HepG2 (cell line): Measurements from ENCODE around the gene PKMYT1. TPM values are rescaled to one million over a fixed set of nuclear protein-coding genes. Genes with fewer than 3 reads are reported as not detected.

ENCODE experiments used
- ATAC-seq: fragments of 200-7000 bp; cut with Tn5 transposase; 3 replicates; pipeline ENCODE4 v1.9.1; 2020; ENCODE audit warnings: mild to moderate bottlenecking, moderate library complexity
- BruUV-seq: library from RNA; stranded (reverse); fragments of 400-500 nt; replicated peaks from 2 replicates; lab custom pipeline; 2021; lab: Mats Ljungman, UMichigan
- CTCF ChIA-PET: fragments of 300-600 bp; formaldehyde crosslinking; extraction: SDS; loops from one replicate; lab custom pipeline; 2021; ENCODE audit warnings: low total read pairs, inconsistent platforms, low intra/inter-chr PET ratio; lab: Yijun Ruan, JAX
- POLR2A ChIA-PET: fragments of 350-600 bp; sonication (Branson Sonifier 250); formaldehyde crosslinking; loops from one replicate; lab custom pipeline; 2020; ENCODE audit warnings: antibody characterized with exemption, inconsistent platforms; lab: Yijun Ruan, JAX
- DNase-seq: peaks from one replicate; pipeline ENCODE4 v3.0.0-alpha.2; 2015; ENCODE audit warnings: low spot score
- FAIRE-seq: peaks from 3 replicates; lab custom pipeline; 2011; peaks lifted over from hg19 to GRCh38; lab: Jason Lieb, UNC
- H2AFZ ChIP-seq: one replicate; pipeline ENCODE4 v1.6.1; 2011; ENCODE audit warnings: low read length, inconsistent platforms
- H3K27ac ChIP-seq: fragments of 300-600 bp; 3 replicates; pipeline ENCODE4 v1.8.0; 2011; ENCODE audit warnings: mixed run types, mild to moderate bottlenecking, mixed read lengths, low read length, inconsistent platforms; ENCODE audit not compliant: insufficient read depth; ENCODE audit errors: extremely low read length
- H3K27me3 ChIP-seq, 2 experiments: fragments of 200-600 bp in 1 of 2; 2 replicates in 1 of 2; 3 replicates in 1 of 2; pipeline versions ENCODE4 v1.6.0 to v1.8.0; 2011; ENCODE audit warnings: low read length in 2 of 2, mild to moderate bottlenecking in 2 of 2, moderate library complexity in 2 of 2, inconsistent platforms in 1 of 2; ENCODE audit not compliant: insufficient read depth in 2 of 2, control insufficient read depth in 1 of 2
- H3K36me3 ChIP-seq, 2 experiments: fragments of 200-600 bp in 1 of 2; replicated peaks in 1 of 2; 2 replicates in 1 of 2; 3 replicates in 1 of 2; pipeline versions ENCODE4 v1.5.1 to v1.8.0; 2011; ENCODE audit warnings: low read length in 2 of 2, inconsistent platforms in 1 of 2; ENCODE audit not compliant: insufficient read depth in 2 of 2, control insufficient read depth in 1 of 2
- H3K4me1 ChIP-seq: 2 replicates; pipeline ENCODE4 v1.5.1; 2012; ENCODE audit warnings: low read length, inconsistent platforms; ENCODE audit not compliant: insufficient read depth
- H3K4me2 ChIP-seq: 2 replicates; pipeline ENCODE4 v1.6.0; 2011; ENCODE audit warnings: low read depth, low read length, inconsistent platforms
- H3K4me3 ChIP-seq, 3 experiments: fragments of 200-600 bp in 1 of 3; sonication (generic), shearing (Covaris generic) in 1 of 3; replicated peaks in 1 of 3; 2 replicates each; pipeline ENCODE4 v1.5.1; 2011 to 2016; ENCODE audit warnings: low read length in 3 of 3, inconsistent platforms in 2 of 3, low read depth in 2 of 3, mild to moderate bottlenecking in 2 of 3, control low read depth in 1 of 3, mixed read lengths in 1 of 3; ENCODE audit not compliant: insufficient read depth in 1 of 3
- H3K79me2 ChIP-seq: one replicate; pipeline ENCODE4 v1.6.1; 2011; ENCODE audit warnings: low read length, inconsistent platforms; ENCODE audit not compliant: insufficient read depth
- H3K9ac ChIP-seq: 2 replicates; pipeline ENCODE4 v1.6.0; 2011; ENCODE audit warnings: mild to moderate bottlenecking, low read depth, low read length, inconsistent platforms; ENCODE audit not compliant: insufficient read depth
- H3K9me3 ChIP-seq: 2 replicates; pipeline ENCODE4 v1.5.1; 2012; ENCODE audit warnings: mild to moderate bottlenecking, low read length
- H4K20me1 ChIP-seq: 2 replicates; pipeline ENCODE4 v1.6.0; 2011; ENCODE audit warnings: inconsistent platforms, mild to moderate bottlenecking, low read length, moderate library complexity; ENCODE audit not compliant: insufficient read depth
- AGO1 ChIP-seq: fragments of 200-400 bp; formaldehyde crosslinking; IDR thresholded peaks from 2 replicates; pipeline ENCODE4 v1.6.1; 2017; ENCODE audit warnings: mild to moderate bottlenecking, low read depth, low read length, moderate library complexity; ENCODE audit not compliant: poor library complexity, severe bottlenecking
- CBFB ChIP-seq: sonication (generic); formaldehyde crosslinking; IDR thresholded peaks from 2 replicates; pipeline ENCODE4 v1.4.0; 2020; ENCODE audit warnings: missing genetic modification reagents
- GTF3A ChIP-seq: sonication (generic); formaldehyde crosslinking; conservative IDR thresholded peaks from 2 replicates; pipeline ENCODE4 v1.4.0; 2020; ENCODE audit warnings: mild to moderate bottlenecking, missing genetic modification reagents
- NCOA5 ChIP-seq: sonication (generic); formaldehyde crosslinking; IDR thresholded peaks from 2 replicates; pipeline ENCODE4 v1.4.0; 2020; ENCODE audit warnings: missing genetic modification reagents
- NFKB2 ChIP-seq: sonication (generic); formaldehyde crosslinking; IDR thresholded peaks from 2 replicates; pipeline ENCODE4 v1.4.0; 2020; ENCODE audit warnings: missing genetic modification reagents, borderline replicate concordance
- PHF20 ChIP-seq: sonication (generic); formaldehyde crosslinking; IDR thresholded peaks from 2 replicates; pipeline ENCODE4 v1.5.0; 2020; ENCODE audit warnings: mild to moderate bottlenecking, missing genetic modification reagents
- PHF5A ChIP-seq: IDR thresholded peaks from one replicate; pipeline ENCODE4 v1.6.1; 2018; ENCODE audit warnings: low read depth, missing genetic modification reagents; ENCODE audit not compliant: unreplicated experiment
- POLR2A ChIP-seq, 2 experiments: IDR thresholded peaks; 2 replicates each; pipeline ENCODE4 v1.6.1; 2011; ENCODE audit warnings: low read depth in 2 of 2, low read length in 2 of 2, mild to moderate bottlenecking in 1 of 2, moderate library complexity in 1 of 2; ENCODE audit not compliant: insufficient read depth in 1 of 2
- RBFOX2 ChIP-seq: fragments of 200-400 bp; formaldehyde crosslinking; IDR thresholded peaks from 2 replicates; pipeline ENCODE4 v1.6.1; 2017; ENCODE audit warnings: low read depth, mild to moderate bottlenecking, low read length
- ZFP41 ChIP-seq: sonication (generic); formaldehyde crosslinking; IDR thresholded peaks from 2 replicates; pipeline ENCODE4 v1.4.0; 2020; ENCODE audit warnings: mild to moderate bottlenecking, missing genetic modification reagents, borderline replicate concordance
- ZHX2 ChIP-seq, 2 experiments: sonication (generic) in 1 of 2; formaldehyde crosslinking in 1 of 2; IDR thresholded peaks; 2 replicates each; pipeline versions ENCODE4 v1.6.1 to v1.9.0; 2014 to 2022; ENCODE audit warnings: antibody characterized with exemption in 1 of 2, borderline replicate concordance in 1 of 2, inconsistent platforms in 1 of 2, low read depth in 1 of 2, missing genetic modification reagents in 1 of 2
- ZNF576 ChIP-seq: sonication (generic); formaldehyde crosslinking; IDR thresholded peaks from 2 replicates; pipeline ENCODE4 v1.4.0; 2020; ENCODE audit warnings: mild to moderate bottlenecking, missing genetic modification reagents
- ZNF761 ChIP-seq: sonication (generic); formaldehyde crosslinking; conservative IDR thresholded peaks from 2 replicates; pipeline ENCODE4 v1.4.0; 2020; ENCODE audit warnings: mild to moderate bottlenecking, missing genetic modification reagents
- WGBS: methylation state at CpG from one replicate; pipeline ENCODE4 v1.1.6; 2017; ENCODE audit warnings: low lambda C conversion rate; 5-methylcytosine and 5-hydroxymethylcytosine counted together
- in situ Hi-C: cut with HindIII; loops from 2 replicates; pipeline ENCODE4 v1.10.0; 2017; ENCODE audit warnings: low pct_unique_long_range_greater_than_20kb; ENCODE audit not compliant: extremely low pct_ligation_motif_present
- intact Hi-C: fragments of 100-400 bp; cut with micrococcal nuclease; formaldehyde crosslinking; loops from one replicate; pipeline ENCODE4 v1.10.0; 2022; ENCODE audit not compliant: unreplicated experiment
- polyA plus RNA-seq, 8 experiments: library from polyadenylated mRNA; depleted of rRNA in 3 of 8; stranded (reverse) in 7 of 8; unstranded in 1 of 8; fragments of >200 nt; fragmentation: Illumina TruSeq in 4 of 8; extraction: Trizol in 4 of 8; gene quantifications; 2 replicates each; pipeline versions ENCODE4 v1.2.1 to v1.2.3, GENCODE V29; 2011 to 2016; ENCODE audit warnings: low read depth in 4 of 8, missing spikeins in 1 of 8, mixed read lengths in 1 of 8; ENCODE audit not compliant: insufficient read depth in 1 of 8
- total RNA-seq, 5 experiments: library from RNA; depleted of rRNA; stranded (reverse); fragments of >200 nt; fragmentation: Illumina TruSeq; extraction: Trizol; gene quantifications; 2 replicates each; pipeline ENCODE4 v1.2.3, GENCODE V29; 2016; ENCODE audit warnings: low read depth in 1 of 5

PKMYT1 gene
- total and polyA plus RNA-seq, 2 of the 13 experiments (the other 11 are each of a cell fraction or from before 2014, with no cell fraction given): 7.0 to 27.8 TPM

- DNase-seq (no peak), ATAC-seq (peak; percentile 8; the same call in 2 of the 3 replicates), FAIRE-seq (no peak)
- Histone ChIP-seq H3K4me1 (peaks cover 26% of the 10 kb centered on the region), H3K9ac (0 out of 2 replicates have a peak overlapping the region, but pooled peaks have one; percentile 22), H3K27me3 (peaks cover 0 to 15% of the 10 kb centered on the region in 2 experiments; a peak in 3 of 5 replicates), H3K36me3 (no peaks in the 10 kb centered on the region), H3K79me2 (no peaks in the 10 kb centered on the region), H3K27ac (no peak overlapping the region), H4K20me1 (no peaks in the 10 kb centered on the region), H2AFZ (no peak overlapping the region), H3K9me3 (no peaks in the 10 kb centered on the region), H3K4me2 (peak overlapping the region; percentile 91), H3K4me3 (peak overlapping the region; percentile 51 to 78 (median 63); a peak in 5 of 6 replicates)
- POLR2A ChIA-PET: interaction anchor here (0.5 to 2.5 kb wide), 6 partner anchors 17 to 235 kb away, joined by 3 to 10 read pairs (median 4); partner anchors contain the start of gene PKMYT1
- 0% methylated on average over 12 of the region's 40 CpGs for WGBS
- in situ Hi-C loops (no loop called here), intact Hi-C loops (no loop called here)
- BruUV-seq: no TSS peak
- CTCF ChIA-PET: interaction anchor here (1.5 kb wide), 1 partner anchor 20 kb away, joined by 3 read pairs; no protein-coding TSS in a partner anchor
- 0 out of 2 replicates have a peak, but pooled peaks have one; percentile 22 for TF ChIP-seq RBFOX2
- TF ChIP-seq NFKB2: no peak
- no peak for TF ChIP-seq PHF5A (CRISPR knock-in tag)
- TF ChIP-seq ZHX2 (IDR thresholded peaks at IDR 0.05; ENCODE audit: low read depth): no peak
- no peak for TF ChIP-seq ZHX2 (CRISPR knock-in tag; IDR thresholded peaks at IDR 0.05; ENCODE audit: borderline replicate concordance)
- TF ChIP-seq AGO1: peak; percentile 73
- no peak for TF ChIP-seq ZFP41 (CRISPR knock-in tag)
- TF ChIP-seq PHF20 (CRISPR knock-in tag): no peak
- no peak for TF ChIP-seq POLR2A (IDR thresholded peaks at IDR 0.05; ENCODE audit: insufficient read depth in 1 of 2, low read depth in 2 of 2, low read length in 2 of 2)
- 0 out of 2 replicates have a peak, but pooled peaks have one; percentile 19 for TF ChIP-seq GTF3A (CRISPR knock-in tag)
- no peak for TF ChIP-seq ZNF576 (CRISPR knock-in tag)
- TF ChIP-seq ZNF761 (CRISPR knock-in tag): 0 out of 2 replicates have a peak, but pooled peaks have one; percentile 50
- no peak for TF ChIP-seq NCOA5 (CRISPR knock-in tag)
- no peak for TF ChIP-seq CBFB (CRISPR knock-in tag)
Observed at GRCh38 chr16:2963074-2963722, 17.0 kb downstream of the PKMYT1 start.
